ENCODE results near the gene SFXN2. TPM values are rescaled to one million over a fixed set of nuclear protein-coding genes. Genes with fewer than 3 reads are reported as not detected.

Gene SFXN2
- total and polyA plus RNA-seq, 7 donors, result 0.66 to 11.6 (median 2.4) TPM

- no peak for DNase-seq
- Histone ChIP-seq H3K27me3 (no peaks in the 10 kb centered on the region), H3K9me3 (no peaks in the 10 kb centered on the region), H3K4me3 (no peak overlapping the region), H3K36me3 (no peaks in the 10 kb centered on the region), H3K4me1 (peaks cover 0 to 98% (median 83%) of the 10 kb centered on the region in 4 donors), H3K27ac (peak overlapping the region; percentile 84 to 99 (median 94))
- intact Hi-C loops (cut with DNase I), result no loop called here
- no peak for TF ChIP-seq POLR2AphosphoS5 (IDR thresholded peaks at IDR 0.05)
- no peak for TF ChIP-seq POLR2A (IDR thresholded peaks at IDR 0.05)
- TF ChIP-seq EP300 (IDR thresholded peaks at IDR 0.05), result no peak
- no peak for TF ChIP-seq CTCF (IDR thresholded peaks at IDR 0.05)
- 71 to 73% methylated on average over 8 of the region's 8 CpGs for WGBS, 2 donors
Measured at GRCh38 chr10:102781090-102781920, 66.9 kb downstream of the SFXN2 start.

DNA sequence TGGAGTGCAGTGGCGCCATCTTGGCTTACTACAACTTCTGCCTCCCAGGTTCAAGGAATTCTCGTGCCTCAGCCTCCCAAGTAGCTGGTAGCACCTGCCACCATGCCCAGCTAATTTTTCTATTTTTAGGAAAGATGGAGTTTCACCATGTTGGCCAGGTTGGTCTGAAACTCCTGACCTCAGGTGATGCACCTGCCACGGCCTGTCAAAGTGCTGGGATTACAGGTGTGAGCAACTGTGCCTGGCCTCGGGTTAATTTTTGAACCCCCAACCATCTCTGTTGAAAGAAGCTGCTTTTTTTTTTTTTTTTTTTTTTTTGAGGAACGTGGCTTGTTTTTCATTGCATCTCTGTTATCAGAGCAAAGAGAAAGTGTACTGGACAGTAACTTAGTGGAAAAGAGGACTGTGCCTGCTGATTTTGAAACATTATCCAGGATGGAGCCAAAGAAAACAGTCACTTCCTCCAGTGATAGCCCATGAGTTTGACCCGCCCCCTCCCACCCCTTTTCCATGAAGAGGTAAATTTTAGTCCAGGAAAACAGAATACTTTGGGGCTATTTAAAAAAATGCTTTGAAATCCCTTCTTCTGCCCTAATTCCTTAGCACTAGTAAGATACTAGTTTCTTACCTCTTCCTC lies 67.6 kb downstream of the SFXN2 start:
- peaks cover 0 to 98% (median 87%) of the 10 kb centered on the region in 4 donors for H3K4me1 ChIP-seq
- no peaks in the 10 kb centered on the region for H3K9me3 ChIP-seq
- intact Hi-C loops (cut with DNase I), result loop anchor here (2.0 kb wide), 1 partner anchor 19 kb away; no protein-coding TSS in a partner anchor
- H3K27me3 ChIP-seq, result no peaks in the 10 kb centered on the region
- peak in 1 of 4 donors; percentile 34 for TF ChIP-seq POLR2AphosphoS5 (IDR thresholded peaks at IDR 0.05)
- no peak for TF ChIP-seq POLR2A (IDR thresholded peaks at IDR 0.05)
- no peak overlapping the region for H3K4me3 ChIP-seq
- WGBS, 2 donors, result 86 to 88% methylated on average over 6 of the region's 6 CpGs
- H3K27ac ChIP-seq, result peak overlapping the region; percentile 84 to 99 (median 94)
- no peaks in the 10 kb centered on the region for H3K36me3 ChIP-seq
- DNase-seq, result no peak

GRCh38 chr10:102782673-102783551 lies 68.5 kb downstream of the SFXN2 start:
- Histone ChIP-seq H3K27me3 (no peaks in the 10 kb centered on the region), H3K4me1 (peaks cover 0 to 92% (median 79%) of the 10 kb centered on the region in 4 donors), H3K4me3 (peak overlapping the region in 2 of 4 donors; percentile 10 to 17), H3K9me3 (no peaks in the 10 kb centered on the region), H3K36me3 (no peaks in the 10 kb centered on the region), H3K27ac (peak overlapping the region; percentile 84 to 99 (median 94))
- intact Hi-C loops (cut with DNase I), result loop anchor here (2.0 kb wide), 1 partner anchor 18 kb away; no protein-coding TSS in a partner anchor
- WGBS, 2 donors, result 71 to 77% methylated on average over 18 of the region's 18 CpGs
- DNase-seq, result peak; percentile 95
- TF ChIP-seq EP300 (IDR thresholded peaks at IDR 0.05) (peak in 2 of 4 donors; percentile 82 to 91), POLR2A (IDR thresholded peaks at IDR 0.05) (peak in 1 of 2 donors; percentile 13), POLR2AphosphoS5 (IDR thresholded peaks at IDR 0.05) (peak; percentile 14 to 61 (median 55)), CTCF (IDR thresholded peaks at IDR 0.05) (peak in 1 of 4 experiments; percentile 16)

GRCh38 chr10:102783568-102783967 lies 69.1 kb downstream of the SFXN2 start:
- intact Hi-C loops (cut with DNase I), result loop anchor here (2.0 kb wide), 1 partner anchor 17 kb away; no protein-coding TSS in a partner anchor
- no peak for TF ChIP-seq CTCF (IDR thresholded peaks at IDR 0.05)
- no peak for TF ChIP-seq EP300 (IDR thresholded peaks at IDR 0.05)
- TF ChIP-seq POLR2AphosphoS5 (IDR thresholded peaks at IDR 0.05), result peak in 1 of 4 donors; percentile 15
- TF ChIP-seq POLR2A (IDR thresholded peaks at IDR 0.05), result no peak
- 84 to 89% methylated on average over 1 of the region's 1 CpG for WGBS, 2 donors
- H3K27ac ChIP-seq, result peak overlapping the region; percentile 84 to 99 (median 94)
- no peaks in the 10 kb centered on the region for H3K9me3 ChIP-seq
- no peak for DNase-seq
- H3K27me3 ChIP-seq, result no peaks in the 10 kb centered on the region
- H3K4me1 ChIP-seq, result peaks cover 0 to 90% (median 73%) of the 10 kb centered on the region in 4 donors
- no peaks in the 10 kb centered on the region for H3K36me3 ChIP-seq
- H3K4me3 ChIP-seq, result peak overlapping the region in 2 of 4 donors; percentile 10 to 17

Data from sigmoid colon (tissue), 7 donors.